ENCODE data around the gene ARL17B. TPM values are rescaled to one million over a fixed set of nuclear protein-coding genes. Genes with fewer than 3 reads are reported as not detected.
"Not testable (repeated sequence)": the region's sequence is repeated elsewhere in the genome, so short reads cannot be mapped to it uniquely, and the experiment has no call there.

The ARL17B gene
- total RNA-seq, 2 donors from 2014 or later: 21.4 to 28.3 TPM

- DNase-seq (ENCODE audit: low spot score); H3K27ac ChIP-seq; H3K27me3 ChIP-seq (replicated peaks; ENCODE audit: insufficient read depth); ATAC-seq (ENCODE audit: insufficient number of reproducible peaks, low FRiP score, low read depth); H3K4me1 ChIP-seq (ENCODE audit: control insufficient read depth in 1 of 2, low read depth in 2 of 2); H3K9me3 ChIP-seq; H3K36me3 ChIP-seq; H3K4me3 ChIP-seq: not testable (repeated sequence)
These were observed 6.0 kb upstream of the ARL17B start for GRCh38 chr17:46367520-46367919.

DNA sequence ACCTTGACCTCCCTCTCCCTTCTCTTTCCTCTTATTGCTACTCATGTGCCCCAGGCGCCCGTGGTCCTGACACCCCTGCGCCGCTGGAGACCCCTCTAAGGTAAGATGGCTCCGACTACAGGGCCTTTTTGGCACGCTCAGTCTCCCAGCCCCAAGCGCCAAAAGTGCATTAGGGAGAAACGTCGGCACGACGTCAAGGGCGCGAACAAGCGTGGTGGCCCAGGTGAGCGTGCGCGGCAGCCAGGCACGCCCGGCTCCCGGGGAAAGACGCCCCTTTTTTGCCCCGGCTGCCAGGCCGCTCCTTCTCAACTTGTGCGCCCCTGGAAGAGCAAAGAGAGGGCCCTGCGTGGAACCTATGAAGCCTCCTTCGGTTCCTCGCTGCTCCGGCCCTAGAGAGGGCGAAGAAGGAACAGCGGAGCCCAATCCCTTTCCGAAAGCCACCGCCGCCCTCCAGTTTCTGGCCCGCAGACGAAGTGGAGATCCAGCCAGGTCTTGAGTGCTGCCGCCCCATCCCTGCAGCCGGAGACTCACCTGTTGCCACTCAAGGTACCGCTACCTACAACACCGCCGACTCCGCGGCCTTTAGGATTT, 326 bp downstream of the ARL17B start:
- H3K4me3 ChIP-seq: peak overlapping the region; percentile 42
- not testable (repeated sequence) for H3K9me3 ChIP-seq; DNase-seq (ENCODE audit: low spot score); H3K27ac ChIP-seq; H3K36me3 ChIP-seq; H3K27me3 ChIP-seq (replicated peaks; ENCODE audit: insufficient read depth); H3K4me1 ChIP-seq (ENCODE audit: control insufficient read depth in 1 of 2, low read depth in 2 of 2)
- peak; percentile 3 for ATAC-seq (ENCODE audit: insufficient number of reproducible peaks, low FRiP score, low read depth)

DNA sequence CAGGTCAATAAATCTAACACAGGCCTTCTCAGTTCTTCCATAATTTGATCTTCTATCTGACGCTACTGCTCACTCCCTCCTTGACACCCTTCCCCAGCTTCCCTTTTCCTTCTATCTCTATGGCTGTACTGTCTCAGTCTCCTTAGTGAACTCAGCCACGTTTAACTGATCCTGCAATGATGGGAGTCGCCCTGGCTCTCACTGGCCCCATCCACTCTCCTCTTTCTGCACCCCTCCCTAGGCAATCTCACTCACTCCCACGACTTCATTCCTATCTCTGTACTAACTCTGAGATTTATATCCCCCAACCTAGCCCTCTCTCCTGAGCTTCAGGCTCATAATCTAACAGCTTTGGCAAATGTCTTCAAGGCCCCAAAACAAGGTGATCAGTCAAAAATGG, 7.7 kb downstream of the ARL17B start:
- ATAC-seq (ENCODE audit: insufficient number of reproducible peaks, low FRiP score, low read depth); DNase-seq (ENCODE audit: low spot score); H3K27me3 ChIP-seq (replicated peaks; ENCODE audit: insufficient read depth); H3K4me1 ChIP-seq (ENCODE audit: control insufficient read depth in 1 of 2, low read depth in 2 of 2); H3K4me3 ChIP-seq; H3K36me3 ChIP-seq; H3K27ac ChIP-seq; H3K9me3 ChIP-seq: not testable (repeated sequence)

DNA sequence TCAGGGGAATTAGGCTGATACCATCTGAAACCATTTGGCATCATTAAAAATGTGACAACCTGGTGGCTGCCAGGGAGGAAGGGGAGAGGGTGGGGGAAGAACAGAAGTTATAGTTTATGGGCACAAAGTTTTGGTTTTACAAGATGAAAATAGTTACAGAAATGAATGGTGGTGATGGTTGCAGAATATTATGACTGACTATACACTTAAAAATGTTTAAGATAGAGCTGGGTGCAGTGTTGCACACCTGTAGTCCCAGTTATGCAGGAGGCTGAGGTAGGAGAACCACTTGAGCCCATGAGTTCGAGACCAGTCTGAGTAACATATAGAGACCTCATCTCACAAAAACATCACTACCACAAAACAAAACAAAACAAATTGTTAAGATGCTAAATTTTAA, 12.5 kb downstream of the ARL17B start:
- not testable (repeated sequence) for H3K9me3 ChIP-seq; H3K36me3 ChIP-seq; H3K4me3 ChIP-seq; H3K4me1 ChIP-seq (ENCODE audit: control insufficient read depth in 1 of 2, low read depth in 2 of 2); H3K27me3 ChIP-seq (replicated peaks; ENCODE audit: insufficient read depth); ATAC-seq (ENCODE audit: insufficient number of reproducible peaks, low FRiP score, low read depth); H3K27ac ChIP-seq; DNase-seq (ENCODE audit: low spot score)

GRCh38 chr17:46348345-46348744, 13.2 kb downstream of the ARL17B start:
- not testable (repeated sequence) for H3K9me3 ChIP-seq; H3K27ac ChIP-seq; H3K4me3 ChIP-seq; ATAC-seq (ENCODE audit: insufficient number of reproducible peaks, low FRiP score, low read depth); DNase-seq (ENCODE audit: low spot score); H3K27me3 ChIP-seq (replicated peaks; ENCODE audit: insufficient read depth); H3K4me1 ChIP-seq (ENCODE audit: control insufficient read depth in 1 of 2, low read depth in 2 of 2); H3K36me3 ChIP-seq

DNA sequence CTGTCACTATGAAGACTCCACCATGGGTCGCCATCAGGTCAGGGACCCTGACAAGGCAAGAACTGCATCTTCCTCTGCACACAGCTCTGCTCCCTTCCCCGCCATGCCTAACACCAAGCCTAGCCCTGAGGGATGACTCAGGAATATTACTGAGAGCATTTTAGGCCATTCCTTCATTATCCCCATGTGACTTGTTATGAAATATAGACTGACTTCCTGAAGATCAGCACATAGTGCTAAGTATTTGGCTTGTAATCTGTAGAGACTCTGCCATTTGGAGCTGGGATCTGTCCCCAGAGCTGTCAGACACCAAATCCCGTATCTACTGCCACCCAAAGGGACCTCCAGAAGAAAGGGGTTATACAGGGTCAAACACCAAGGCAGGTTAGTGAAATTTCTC, 19.4 kb downstream of the ARL17B start:
- H3K27me3 ChIP-seq (replicated peaks; ENCODE audit: insufficient read depth); H3K27ac ChIP-seq; ATAC-seq (ENCODE audit: insufficient number of reproducible peaks, low FRiP score, low read depth); H3K36me3 ChIP-seq; H3K9me3 ChIP-seq; H3K4me3 ChIP-seq; H3K4me1 ChIP-seq (ENCODE audit: control insufficient read depth in 1 of 2, low read depth in 2 of 2); DNase-seq (ENCODE audit: low spot score): not testable (repeated sequence)

GRCh38 chr17:46341220-46341619, 20.3 kb downstream of the ARL17B start:
- not testable (repeated sequence) for ATAC-seq (ENCODE audit: insufficient number of reproducible peaks, low FRiP score, low read depth); DNase-seq (ENCODE audit: low spot score); H3K4me1 ChIP-seq (ENCODE audit: control insufficient read depth in 1 of 2, low read depth in 2 of 2)

GRCh38 chr17:46294831-46295230, 66.7 kb downstream of the ARL17B start, which contains the start of gene LRRC37A:
LRRC37A (plus strand) TSS chr17:46295131; CDS start chr17:46295134, 3 bp downstream.
- H3K36me3 ChIP-seq; H3K4me1 ChIP-seq (ENCODE audit: control insufficient read depth in 1 of 2, low read depth in 2 of 2); H3K27me3 ChIP-seq (replicated peaks; ENCODE audit: insufficient read depth); DNase-seq (ENCODE audit: low spot score); H3K4me3 ChIP-seq; H3K27ac ChIP-seq; H3K9me3 ChIP-seq; ATAC-seq (ENCODE audit: insufficient number of reproducible peaks, low FRiP score, low read depth): not testable (repeated sequence)

More at GRCh38 chr17:46341220-46341619, 20.3 kb downstream of the ARL17B start:
- not testable (repeated sequence) for H3K36me3 ChIP-seq; H3K9me3 ChIP-seq; H3K27me3 ChIP-seq (replicated peaks; ENCODE audit: insufficient read depth); H3K27ac ChIP-seq; H3K4me3 ChIP-seq

DNA sequence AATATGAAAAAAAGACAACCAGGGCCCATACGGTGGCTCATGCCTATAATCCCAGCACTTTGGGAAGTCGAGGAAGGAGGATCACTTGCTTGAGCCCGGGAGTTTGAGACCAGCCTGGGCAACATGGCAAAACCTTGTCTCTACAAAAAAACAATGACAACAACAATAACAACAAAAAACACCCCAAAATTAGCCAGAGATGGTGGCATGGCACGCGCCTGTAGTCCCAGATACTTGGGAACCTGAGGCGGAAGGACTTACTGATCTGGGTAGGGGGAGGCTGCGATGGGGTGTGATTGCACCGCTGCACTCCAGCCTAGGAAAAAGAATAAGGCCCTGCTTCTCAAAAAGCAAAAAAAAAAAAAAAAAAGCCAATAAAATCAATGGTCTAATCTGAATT, 69.9 kb downstream of the ARL17B start:
- H3K36me3 ChIP-seq; H3K9me3 ChIP-seq; DNase-seq (ENCODE audit: low spot score); H3K4me1 ChIP-seq (ENCODE audit: control insufficient read depth in 1 of 2, low read depth in 2 of 2); H3K27ac ChIP-seq; H3K4me3 ChIP-seq; ATAC-seq (ENCODE audit: insufficient number of reproducible peaks, low FRiP score, low read depth); H3K27me3 ChIP-seq (replicated peaks; ENCODE audit: insufficient read depth): not testable (repeated sequence)

GRCh38 chr17:46290906-46291546, 70.5 kb downstream of the ARL17B start:
- H3K27ac ChIP-seq; ATAC-seq (ENCODE audit: insufficient number of reproducible peaks, low FRiP score, low read depth): not testable (repeated sequence)

GRCh38 chr17:46287587-46287986, 74.0 kb downstream of the ARL17B start:
- H3K36me3 ChIP-seq; H3K27ac ChIP-seq; H3K9me3 ChIP-seq; H3K27me3 ChIP-seq (replicated peaks; ENCODE audit: insufficient read depth); ATAC-seq (ENCODE audit: insufficient number of reproducible peaks, low FRiP score, low read depth); H3K4me3 ChIP-seq; H3K4me1 ChIP-seq (ENCODE audit: control insufficient read depth in 1 of 2, low read depth in 2 of 2); DNase-seq (ENCODE audit: low spot score): not testable (repeated sequence)

More at GRCh38 chr17:46290906-46291546, 70.5 kb downstream of the ARL17B start:
- not testable (repeated sequence) for H3K27me3 ChIP-seq (replicated peaks; ENCODE audit: insufficient read depth); H3K36me3 ChIP-seq; H3K9me3 ChIP-seq; H3K4me1 ChIP-seq (ENCODE audit: control insufficient read depth in 1 of 2, low read depth in 2 of 2); H3K4me3 ChIP-seq; DNase-seq (ENCODE audit: low spot score)

All from thoracic aorta (tissue), 2 donors.